H1 (cell line): ENCODE data around the gene ASL. TPM values are rescaled to one million over a fixed set of nuclear protein-coding genes. Genes with fewer than 3 reads are reported as not detected.

ENCODE experiments used
- CTCF ChIA-PET: fragments of 300-600 bp; sonication (Branson Sonifier 250); formaldehyde crosslinking; loops from one replicate; lab custom pipeline; 2021; ENCODE audit not compliant: partially characterized antibody; lab: Charles Lee
- POLR2A ChIA-PET: fragments of 300-600 bp; sonication (Branson Sonifier 250); formaldehyde crosslinking; loops from one replicate; lab custom pipeline; 2021; ENCODE audit warnings: inconsistent platforms; ENCODE audit not compliant: partially characterized antibody; lab: Charles Lee
- DNase-seq, 2 experiments: peaks; one replicate each; pipeline versions ENCODE4 v3.0.0 to v3.0.0-alpha.2; 2010 to 2022; ENCODE audit warnings: low spot score in 2 of 2, low read depth in 1 of 2, mixed read lengths in 1 of 2
- FAIRE-seq: peaks from 2 replicates; lab custom pipeline; 2011; peaks lifted over from hg19 to GRCh38; lab: Jason Lieb, UNC
- H2AFZ ChIP-seq: 2 replicates; pipeline ENCODE4 v1.8.1; 2012; ENCODE audit warnings: low read length, inconsistent platforms
- H2AK5ac ChIP-seq: 2 replicates; pipeline ENCODE4 v1.6.1; 2013; ENCODE audit warnings: low read depth, low read length
- H2BK120ac ChIP-seq: replicated peaks from 2 replicates; pipeline ENCODE3; 2013; ENCODE audit warnings: low read depth, low read length, inconsistent platforms
- H2BK12ac ChIP-seq: 2 replicates; pipeline ENCODE4 v1.6.1; 2013; ENCODE audit warnings: low read depth, low read length
- H2BK15ac ChIP-seq: 2 replicates; pipeline ENCODE4 v1.6.1; 2013; ENCODE audit warnings: low read length
- H2BK20ac ChIP-seq: 2 replicates; pipeline ENCODE4 v1.6.1; 2013; ENCODE audit warnings: low read length
- H2BK5ac ChIP-seq: 2 replicates; pipeline ENCODE4 v1.6.1; 2013; ENCODE audit warnings: low read depth, low read length
- H3K14ac ChIP-seq: 2 replicates; pipeline ENCODE4 v1.6.1; 2013; ENCODE audit warnings: inconsistent platforms; ENCODE audit not compliant: insufficient read length
- H3K18ac ChIP-seq: 2 replicates; pipeline ENCODE4 v1.6.1; 2013; ENCODE audit warnings: low read length; ENCODE audit errors: extremely low read depth
- H3K23ac ChIP-seq: 2 replicates; pipeline ENCODE4 v1.6.1; 2013; ENCODE audit warnings: inconsistent platforms; ENCODE audit not compliant: insufficient read length
- H3K23me2 ChIP-seq: 2 replicates; pipeline ENCODE4 v1.6.1; 2013; ENCODE audit warnings: low read depth, low read length
- H3K27ac ChIP-seq: 2 replicates; pipeline ENCODE4 v1.6.1; 2011; ENCODE audit warnings: low read depth, low read length, inconsistent platforms
- H3K27me3 ChIP-seq, 4 experiments: replicated peaks in 1 of 4; 1 replicate in 1 of 4; 2 replicates in 3 of 4; pipeline versions ENCODE4 v1.6.1 to v1.8.1; 2011 to 2013; ENCODE audit warnings: low read length in 3 of 4, mild to moderate bottlenecking in 3 of 4, inconsistent platforms in 2 of 4, mixed read lengths in 2 of 4, moderate library complexity in 1 of 4; ENCODE audit not compliant: control insufficient read depth in 3 of 4, insufficient read depth in 3 of 4; ENCODE audit errors: extremely low read depth in 1 of 4
- H3K36me3 ChIP-seq, 4 experiments: 2 replicates each; pipeline versions ENCODE4 v1.6.1 to v1.8.1; 2011 to 2013; ENCODE audit warnings: mild to moderate bottlenecking in 4 of 4, low read length in 3 of 4, moderate library complexity in 2 of 4, control low read depth in 1 of 4, inconsistent platforms in 1 of 4; ENCODE audit not compliant: insufficient read depth in 4 of 4, control insufficient read depth in 2 of 4
- H3K4ac ChIP-seq: replicated peaks from 2 replicates; pipeline ENCODE3; 2013; ENCODE audit warnings: low read length, low read depth, mixed read lengths, inconsistent platforms; ENCODE audit not compliant: insufficient read length
- H3K4me1 ChIP-seq, 4 experiments: replicated peaks in 1 of 4; 1 replicate in 1 of 4; 2 replicates in 3 of 4; pipeline versions ENCODE4 v1.6.1 to v1.8.1; 2011 to 2013; ENCODE audit warnings: low read length in 3 of 4, inconsistent platforms in 2 of 4, mixed read lengths in 1 of 4; ENCODE audit not compliant: insufficient read depth in 4 of 4, control insufficient read depth in 3 of 4
- H3K4me2 ChIP-seq, 2 experiments: 2 replicates each; pipeline versions ENCODE4 v1.6.1 to v1.8.1; 2011 to 2013; ENCODE audit warnings: low read depth in 2 of 2, low read length in 2 of 2, control low read depth in 1 of 2, inconsistent platforms in 1 of 2, mild to moderate bottlenecking in 1 of 2; ENCODE audit not compliant: insufficient read depth in 1 of 2
- H3K4me3 ChIP-seq, 4 experiments: fragments of 200-600, 300-600 bp in 1 of 4; sonication (generic), shearing (Covaris generic), sonication (Bioruptor Twin) in 1 of 4; 2 replicates each; pipeline versions ENCODE4 v1.5.1 to v1.8.1; 2011 to 2016; ENCODE audit warnings: low read length in 4 of 4, low read depth in 3 of 4, control low read depth in 2 of 4, inconsistent platforms in 2 of 4, mild to moderate bottlenecking in 2 of 4, mixed read lengths in 1 of 4, moderate library complexity in 1 of 4; ENCODE audit not compliant: insufficient read depth in 2 of 4; ENCODE audit errors: extremely low read depth in 1 of 4
- H3K56ac ChIP-seq: replicated peaks from 2 replicates; pipeline ENCODE3; 2013; ENCODE audit warnings: low read depth, mild to moderate bottlenecking, mixed read lengths, low read length, inconsistent platforms; ENCODE audit not compliant: insufficient read length
- H3K79me1 ChIP-seq: 2 replicates; pipeline ENCODE4 v1.6.1; 2013; ENCODE audit warnings: low read depth, low read length, control low read depth
- H3K79me2 ChIP-seq, 2 experiments: 2 replicates each; pipeline versions ENCODE4 v1.6.1 to v1.8.1; 2012 to 2013; ENCODE audit warnings: low read length in 2 of 2, mild to moderate bottlenecking in 2 of 2, inconsistent platforms in 1 of 2; ENCODE audit not compliant: insufficient read depth in 2 of 2, control insufficient read depth in 1 of 2
- H3K9ac ChIP-seq, 4 experiments: replicated peaks in 1 of 4; 1 replicate in 1 of 4; 2 replicates in 3 of 4; pipeline versions ENCODE4 v1.6.1 to v1.8.1; 2011 to 2013; ENCODE audit warnings: low read depth in 3 of 4, low read length in 3 of 4, control low read depth in 2 of 4, mild to moderate bottlenecking in 2 of 4, moderate library complexity in 2 of 4, inconsistent platforms in 1 of 4; ENCODE audit errors: extremely low read depth in 1 of 4
- H3K9me3 ChIP-seq, 2 experiments: 2 replicates each; pipeline versions ENCODE4 v1.6.1 to v1.8.1; 2012 to 2013; ENCODE audit warnings: mild to moderate bottlenecking in 2 of 2, moderate library complexity in 2 of 2, control low read depth in 1 of 2, inconsistent platforms in 1 of 2, low read depth in 1 of 2, low read length in 1 of 2, mixed read lengths in 1 of 2; ENCODE audit not compliant: insufficient read depth in 2 of 2
- H4K20me1 ChIP-seq, 2 experiments: replicated peaks in 1 of 2; 2 replicates each; pipeline versions ENCODE3 to v1.8.1; 2011 to 2013; ENCODE audit warnings: inconsistent platforms in 2 of 2, low read length in 2 of 2, mild to moderate bottlenecking in 1 of 2; ENCODE audit not compliant: insufficient read depth in 2 of 2, control insufficient read depth in 1 of 2
- H4K5ac ChIP-seq: 2 replicates; pipeline ENCODE4 v1.6.1; 2013; ENCODE audit warnings: low read length, low read depth, mixed read lengths, inconsistent platforms; ENCODE audit not compliant: insufficient read length
- H4K8ac ChIP-seq: 2 replicates; pipeline ENCODE4 v1.8.0; 2013; ENCODE audit warnings: mild to moderate bottlenecking, moderate library complexity, low read length, inconsistent platforms; ENCODE audit not compliant: insufficient read depth; ENCODE audit errors: extremely low read depth
- H4K91ac ChIP-seq: replicated peaks from 2 replicates; pipeline ENCODE3; 2013; ENCODE audit warnings: low read length, mixed read lengths, inconsistent platforms; ENCODE audit not compliant: insufficient read length
- JUN ChIP-seq: IDR thresholded peaks from 2 replicates; pipeline ENCODE4 v1.6.1; 2011; ENCODE audit warnings: low read depth, mild to moderate bottlenecking, improper control_type of control experiment, low read length
- KDM1A ChIP-seq: fragments of 200-600, 300-600 bp; sonication (generic); IDR thresholded peaks from 2 replicates; pipeline ENCODE4 v1.7.1; 2016; ENCODE audit warnings: mild to moderate bottlenecking, low read length, borderline replicate concordance
- POLR2AphosphoS5 ChIP-seq: IDR thresholded peaks from 2 replicates; pipeline ENCODE4 v1.6.1; 2011; ENCODE audit warnings: low read depth, low read length
- RFX5 ChIP-seq: IDR thresholded peaks from 2 replicates; pipeline ENCODE4 v1.6.1; 2011; ENCODE audit warnings: low read depth, low read length, improper control_type of control experiment, borderline replicate concordance
- WGBS, 2 experiments: shearing (Covaris generic) in 1 of 2; methylation state at CpG; one replicate each; pipeline versions ENCODE4 v1.1.6 to v1.1.7; 2013 to 2015; ENCODE audit warnings: low lambda C conversion rate in 2 of 2, mixed read lengths in 2 of 2, inconsistent platforms in 1 of 2, low coverage in 1 of 2, missing lambda C conversion rate in 1 of 2; ENCODE audit not compliant: insufficient replicate concordance in 2 of 2, insufficient coverage in 1 of 2, insufficient read length in 1 of 2; ENCODE audit errors: extremely low coverage in 1 of 2, missing lambda C conversion rate in 1 of 2; 5-methylcytosine and 5-hydroxymethylcytosine counted together
- polyA plus RNA-seq, 7 experiments: library from polyadenylated mRNA; depleted of rRNA in 3 of 7; stranded (reverse) in 5 of 7; unstranded in 2 of 7; fragments of >200 nt in 5 of 7; fragments of 200-250 nt in 2 of 7; gene quantifications; 1 replicate in 5 of 7; 2 replicates in 1 of 7; 4 replicates in 1 of 7; pipeline versions ENCODE4 v1.2.1 to v1.2.3, GENCODE V29; 2011 to 2013; ENCODE audit warnings: missing spikeins in 2 of 7, mixed read lengths in 2 of 7
- total RNA-seq: library from RNA; stranded (reverse); fragmentation: NEBNext Ultra II Directional; extraction: Animal tissue kit (Norgen Biotek cat#: 25700); gene quantifications from 2 replicates; pipeline ENCODE4 v1.2.1, GENCODE V29; 2021

ASL gene
- total and polyA plus RNA-seq, 2 of the 8 experiments (the other 6 are each of a cell fraction or from before 2014, with no cell fraction given), result 23.3 to 35.3 TPM

- POLR2A ChIA-PET, result no interaction called here
- Histone ChIP-seq H2BK15ac (no peak overlapping the region), H4K91ac (no peak overlapping the region), H3K79me1 (no peaks in the 10 kb centered on the region), H2AK5ac (no peak overlapping the region), H3K4me1 (no peaks in the 10 kb centered on the region), H3K9me3 (no peaks in the 10 kb centered on the region), H2BK20ac (no peak overlapping the region), H4K8ac (no peak overlapping the region), H3K4me2 (no peak overlapping the region), H2AFZ (no peak overlapping the region), H3K79me2 (no peaks in the 10 kb centered on the region), H4K5ac (no peak overlapping the region), H3K23ac (no peak overlapping the region), H4K20me1 (no peaks in the 10 kb centered on the region), H3K27ac (no peak overlapping the region), H3K9ac (no peak overlapping the region), H3K23me2 (no peaks in the 10 kb centered on the region), H3K14ac (no peak overlapping the region), H3K4me3 (no peak overlapping the region), H3K36me3 (no peaks in the 10 kb centered on the region), H2BK120ac (no peak overlapping the region), H3K4ac (no peak overlapping the region), H3K18ac (no peak overlapping the region), H2BK5ac (no peak overlapping the region), H2BK12ac (no peak overlapping the region), H3K56ac (no peak overlapping the region), H3K27me3 (no peaks in the 10 kb centered on the region)
- DNase-seq, result no peak
- no peak for FAIRE-seq
- CTCF ChIA-PET, result interaction anchor here (0.6 kb wide), 1 partner anchor 103 kb away, joined by 3 read pairs; no protein-coding TSS in a partner anchor
- TF ChIP-seq KDM1A, result no peak
- TF ChIP-seq RFX5, result no peak
- TF ChIP-seq POLR2AphosphoS5, result no peak
- TF ChIP-seq JUN, result no peak
- 85% methylated on average over 3 of the region's 3 CpGs; no CpG with 5 or more reads in 1 of the 2 experiments for WGBS, 2 experiments
Observed at GRCh38 chr7:66036382-66036781, 39.2 kb upstream of the ASL start.
